Dermis blood vessel endothelial cell (primary cell): Measurements from ENCODE around the gene LMTK3. TPM values are rescaled to one million over a fixed set of nuclear protein-coding genes. Genes with fewer than 3 reads are reported as not detected.

Experiments used
- DNase-seq: peaks from one replicate; pipeline ENCODE4 v3.0.0; 2010
- total RNA-seq: library from RNA; depleted of rRNA; stranded (reverse); fragments of >200 nt; gene quantifications from 2 replicates; pipeline ENCODE4 v1.2.3, GENCODE V29; 2014

LMTK3 gene
- total RNA-seq, 1 donor from 2014 or later = not detected

- no peak for DNase-seq
Observed at GRCh38 chr19:48444129-48444935, 67.3 kb downstream of the LMTK3 start.

DNA sequence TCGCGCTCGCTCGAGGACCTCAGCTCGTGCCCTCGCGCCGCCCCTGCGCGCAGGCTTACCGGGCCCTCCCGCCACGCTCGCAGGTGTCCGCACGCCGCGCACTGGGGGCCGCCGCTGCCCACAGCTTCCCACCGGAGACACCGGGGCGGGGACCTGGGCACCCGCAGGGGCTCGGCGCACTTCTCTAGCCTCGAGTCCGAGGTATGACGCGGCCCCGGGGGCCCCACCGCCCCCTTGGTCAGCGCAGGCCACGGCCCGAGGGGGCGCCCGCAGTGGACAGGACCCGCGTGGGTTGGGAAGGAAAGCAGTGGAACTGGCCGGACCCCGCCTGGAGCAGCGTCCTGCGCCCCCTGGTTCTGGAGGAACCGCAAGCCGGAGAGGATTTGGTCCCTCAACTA, 67.9 kb downstream of the LMTK3 start:
- no peak for DNase-seq

GRCh38 chr19:48443256-48443655, 68.4 kb downstream of the LMTK3 start:
- peak; percentile 40 for DNase-seq

DNA sequence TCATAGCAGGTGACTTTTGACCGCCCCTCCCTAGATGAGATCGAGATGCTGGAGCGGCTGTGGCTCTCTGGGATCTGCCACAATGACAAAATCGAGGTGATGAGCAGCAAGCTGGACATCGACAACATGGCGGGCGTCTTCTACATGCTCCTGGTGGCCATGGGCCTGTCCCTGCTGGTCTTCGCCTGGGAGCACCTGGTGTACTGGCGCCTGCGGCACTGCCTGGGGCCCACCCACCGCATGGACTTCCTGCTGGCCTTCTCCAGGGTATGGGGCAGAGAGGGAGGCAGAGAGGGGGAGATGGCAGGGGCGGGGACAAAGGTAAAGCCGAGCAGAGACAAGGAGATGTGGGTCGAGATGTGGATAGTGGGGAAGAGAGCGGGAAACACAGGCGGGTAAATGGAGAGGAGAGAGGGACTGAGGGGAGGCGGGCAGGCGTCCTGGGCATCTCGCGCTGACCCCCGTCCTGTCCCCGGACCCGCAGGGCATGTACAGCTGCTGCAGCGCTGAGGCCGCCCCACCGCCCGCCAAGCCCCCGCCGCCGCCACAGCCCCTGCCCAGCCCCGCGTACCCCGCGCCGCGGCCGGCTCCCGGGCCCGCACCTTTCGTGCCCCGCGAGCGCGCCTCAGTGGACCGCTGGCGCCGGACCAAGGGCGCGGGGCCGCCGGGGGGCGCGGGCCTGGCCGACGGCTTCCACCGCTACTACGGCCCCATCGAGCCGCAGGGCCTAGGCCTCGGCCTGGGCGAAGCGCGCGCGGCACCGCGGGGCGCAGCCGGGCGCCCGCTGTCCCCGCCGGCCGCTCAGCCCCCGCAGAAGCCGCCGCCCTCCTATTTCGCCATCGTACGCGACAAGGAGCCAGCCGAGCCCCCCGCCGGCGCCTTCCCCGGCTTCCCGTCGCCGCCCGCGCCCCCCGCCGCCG, 69.3 kb downstream of the LMTK3 start:
- no peak for DNase-seq

GRCh38 chr19:48441360-48442050, 70.1 kb downstream of the LMTK3 start:
- DNase-seq = no peak

DNA sequence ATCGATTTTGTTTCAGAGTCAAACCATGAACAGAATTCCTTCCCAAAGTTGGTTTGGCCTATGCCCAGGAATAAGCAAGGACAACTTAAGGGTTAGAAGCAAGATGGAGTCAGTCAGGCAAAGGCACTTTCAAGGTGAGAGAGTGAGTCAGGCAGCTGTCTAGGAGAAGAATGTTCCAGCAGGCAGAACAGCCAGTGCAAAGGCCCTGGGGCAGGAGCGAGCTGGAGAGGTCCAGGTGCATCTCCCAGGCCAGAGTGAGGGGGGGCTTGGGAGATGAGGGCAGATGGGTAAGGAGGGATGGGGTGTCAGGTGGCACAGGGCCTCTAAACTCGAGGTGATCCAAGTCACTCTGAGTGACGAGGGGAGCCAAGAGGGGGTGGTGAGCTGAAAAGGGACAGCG, 75.0 kb downstream of the LMTK3 start:
- DNase-seq = no peak

Other genes with a start within 250 kb of the LMTK3 start
- 0.34 and 0.84 TPM in 2 replicates for gene ZNF114, start 241.8 kb downstream of the LMTK3 start, total RNA-seq
- gene EMP3, start 186.3 kb downstream of the LMTK3 start, total RNA-seq = 4.0 and 7.3 TPM in 2 replicates
- gene TMEM143, start 147.9 kb downstream of the LMTK3 start, total RNA-seq = 1.9 and 3.8 TPM in 2 replicates
- gene SYNGR4, start 147.5 kb downstream of the LMTK3 start, total RNA-seq = not detected in 2 replicates
- gene KDELR1, start 120.3 kb downstream of the LMTK3 start, total RNA-seq = 37.6 and 70.8 TPM in 2 replicates
- gene GRIN2D, start 118.2 kb downstream of the LMTK3 start, total RNA-seq = 0.51 and 0.79 TPM in 2 replicates
- 41.4 and 57.9 TPM in 2 replicates for gene GRWD1, start 65.9 kb downstream of the LMTK3 start, total RNA-seq
- gene KCNJ14, start 56.3 kb downstream of the LMTK3 start, total RNA-seq = 0.33 and 0.51 TPM in 2 replicates
- gene CYTH2, start 42.5 kb downstream of the LMTK3 start, total RNA-seq = 63.1 and 89.0 TPM in 2 replicates
- 0.42 TPM in 1 of 2 replicates, not detected in the other for gene SULT2B1, start 40.3 kb upstream of the LMTK3 start, total RNA-seq
- not detected in 2 replicates for gene SPACA4, start 94.9 kb upstream of the LMTK3 start, total RNA-seq
- gene FAM83E, start 103.2 kb upstream of the LMTK3 start, total RNA-seq = 0.51 TPM in 1 of 2 replicates, not detected in the other
- gene RPL18, start 107.3 kb upstream of the LMTK3 start, total RNA-seq = 1,626 and 2,230 TPM in 2 replicates
- 8.8 and 12.6 TPM in 2 replicates for gene SPHK2, start 107.7 kb upstream of the LMTK3 start, total RNA-seq
- gene DBP, start 125.5 kb upstream of the LMTK3 start, total RNA-seq = 1.6 and 3.1 TPM in 2 replicates
- 1.7 and 4.8 TPM in 2 replicates for gene CA11, start 134.4 kb upstream of the LMTK3 start, total RNA-seq
- gene NTN5, start 161.2 kb upstream of the LMTK3 start, total RNA-seq = 0.05 TPM in 1 of 2 replicates, not detected in the other
- not detected in 2 replicates for gene FUT2, start 184.1 kb upstream of the LMTK3 start, total RNA-seq
- gene MAMSTR, start 207.9 kb upstream of the LMTK3 start, total RNA-seq = 0.09 and 0.51 TPM in 2 replicates
- 130 and 154 TPM in 2 replicates for gene RASIP1, start 228.8 kb upstream of the LMTK3 start, total RNA-seq
- 0.17 and 0.28 TPM in 2 replicates for gene IZUMO1, start 235.1 kb upstream of the LMTK3 start, total RNA-seq
- 8.1 and 10.9 TPM in 2 replicates for gene FUT1, start 240.8 kb upstream of the LMTK3 start, total RNA-seq
- gene FGF21, start 243.7 kb upstream of the LMTK3 start, total RNA-seq = not detected in 2 replicates